Natural killer cell (primary cell): Measurements from ENCODE around the gene TRAF2. TPM values are rescaled to one million over a fixed set of nuclear protein-coding genes. Genes with fewer than 3 reads are reported as not detected.

Source experiments
- ATAC-seq, 3 donors: fragments of 150-1000 bp in 2 of 3; fragments of 200-7000 bp in 1 of 3; cut with Tn5 transposase; 1 replicate in 1 of 3; 2 replicates in 2 of 3; pipeline ENCODE4 v1.10.0; 2021; ENCODE audit warnings: mild to moderate bottlenecking in 2 of 3, moderate library complexity in 2 of 3
- DNase-seq, 2 donors: peaks; one replicate each; pipeline versions ENCODE4 v3.0.0 to v3.0.0-alpha.2; 2013 to 2021; ENCODE audit warnings: mixed read lengths in 1 of 2
- H3K27ac ChIP-seq: one replicate; pipeline ENCODE4 v1.5.1; 2013; ENCODE audit warnings: mild to moderate bottlenecking, low read length
- H3K27me3 ChIP-seq: one replicate; pipeline ENCODE4 v1.6.1; 2013; ENCODE audit warnings: low read length; ENCODE audit not compliant: control insufficient read depth, insufficient read depth
- H3K36me3 ChIP-seq: one replicate; pipeline ENCODE4 v1.6.1; 2013; ENCODE audit warnings: low read length; ENCODE audit not compliant: control insufficient read depth, insufficient read depth
- H3K4me1 ChIP-seq: one replicate; pipeline ENCODE4 v1.6.1; 2013; ENCODE audit warnings: low read length; ENCODE audit not compliant: control insufficient read depth, insufficient read depth
- H3K4me3 ChIP-seq: one replicate; pipeline ENCODE4 v1.5.1; 2013; ENCODE audit warnings: low read length
- H3K9me3 ChIP-seq: one replicate; pipeline ENCODE4 v1.6.1; 2013; ENCODE audit warnings: low read length; ENCODE audit not compliant: control insufficient read depth, insufficient read depth
- H3K27ac Mint-ChIP-seq, 2 donors: one replicate each; pipeline ENCODE4 v1.8.0; 2022; ENCODE audit warnings: mild to moderate bottlenecking in 2 of 2, mixed read lengths in 2 of 2, moderate library complexity in 1 of 2
- H3K27me3 Mint-ChIP-seq, 2 donors: one replicate each; pipeline ENCODE4 v1.8.0; 2022; ENCODE audit warnings: low read depth in 2 of 2, mixed read lengths in 2 of 2
- H3K36me3 Mint-ChIP-seq: one replicate; pipeline ENCODE4 v1.8.0; 2022; ENCODE audit warnings: mixed read lengths
- H3K4me1 Mint-ChIP-seq, 2 donors: one replicate each; pipeline ENCODE4 v1.8.0; 2022; ENCODE audit warnings: mixed read lengths in 2 of 2
- H3K4me3 Mint-ChIP-seq: one replicate; pipeline ENCODE4 v1.8.0; 2022; ENCODE audit warnings: mild to moderate bottlenecking, moderate library complexity, mixed read lengths
- H3K9me3 Mint-ChIP-seq, 2 donors: one replicate each; pipeline ENCODE4 v1.8.0; 2022; ENCODE audit warnings: mixed read lengths in 2 of 2
- WGBS: methylation state at CpG from one replicate; pipeline ENCODE4 v1.1.7; 2013; ENCODE audit warnings: missing lambda C conversion rate; ENCODE audit not compliant: insufficient coverage; 5-methylcytosine and 5-hydroxymethylcytosine counted together
- intact Hi-C: fragments of 100-400 bp; cut with micrococcal nuclease; formaldehyde crosslinking; loops from one replicate; pipeline ENCODE4 v1.14.2; 2022
- total RNA-seq, 4 donors: library from RNA; stranded (reverse); fragments of 120-200 nt in 1 of 4; gene quantifications; one replicate each; pipeline versions ENCODE4 v1.2.3 to v1.2.4, GENCODE V29; 2013 to 2022
- TF ChIP-seq, protein P1 (sequence below): fragments of 200-600 bp; IDR thresholded peaks from one replicate; pipeline ENCODE4 v1.8.0; 2022; ENCODE audit warnings: antibody characterized with exemption

The TRAF2 gene
- total RNA-seq, 3 donors from 2014 or later (not counting 1 experiment from before 2014, with no cell fraction given): 17.4 to 35.5 (median 25.0) TPM

DNA sequence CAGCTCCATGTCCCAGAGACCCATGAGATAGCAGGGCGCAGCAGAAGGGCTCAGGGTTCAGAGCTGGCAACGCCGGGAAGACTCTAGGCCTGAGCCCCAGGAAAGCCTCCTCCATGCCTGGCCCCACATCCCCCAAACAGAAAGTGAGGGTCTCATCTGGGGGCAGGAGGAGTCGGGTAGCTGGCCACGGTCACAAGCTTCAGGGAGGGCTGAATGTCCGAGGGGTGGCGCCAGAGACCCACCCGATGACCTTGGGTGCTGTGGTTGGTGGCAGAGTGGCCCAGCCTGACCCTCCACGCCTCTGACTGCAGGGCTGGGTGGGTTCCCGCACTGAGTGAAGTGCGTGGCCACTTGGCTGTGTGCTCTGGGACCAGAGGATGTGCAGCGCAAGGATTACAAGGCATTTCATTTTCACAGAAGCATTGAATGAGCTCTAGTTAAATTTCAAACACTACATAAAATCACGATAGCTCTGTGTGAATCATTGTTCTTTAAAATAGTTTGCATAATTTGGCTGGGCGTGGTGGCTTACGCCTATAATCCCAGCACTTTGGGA is 61.7 kb downstream of the TRAF2 start:
- ATAC-seq: no peak
- intact Hi-C loops: loop anchor here (2.0 kb wide), 2 partner anchors 45 to 87 kb away; partner anchors contain the start of gene PAXX
- H3K4me1 Mint-ChIP-seq: peaks cover 7 to 33% of the 10 kb centered on the region in 2 donors

DNA sequence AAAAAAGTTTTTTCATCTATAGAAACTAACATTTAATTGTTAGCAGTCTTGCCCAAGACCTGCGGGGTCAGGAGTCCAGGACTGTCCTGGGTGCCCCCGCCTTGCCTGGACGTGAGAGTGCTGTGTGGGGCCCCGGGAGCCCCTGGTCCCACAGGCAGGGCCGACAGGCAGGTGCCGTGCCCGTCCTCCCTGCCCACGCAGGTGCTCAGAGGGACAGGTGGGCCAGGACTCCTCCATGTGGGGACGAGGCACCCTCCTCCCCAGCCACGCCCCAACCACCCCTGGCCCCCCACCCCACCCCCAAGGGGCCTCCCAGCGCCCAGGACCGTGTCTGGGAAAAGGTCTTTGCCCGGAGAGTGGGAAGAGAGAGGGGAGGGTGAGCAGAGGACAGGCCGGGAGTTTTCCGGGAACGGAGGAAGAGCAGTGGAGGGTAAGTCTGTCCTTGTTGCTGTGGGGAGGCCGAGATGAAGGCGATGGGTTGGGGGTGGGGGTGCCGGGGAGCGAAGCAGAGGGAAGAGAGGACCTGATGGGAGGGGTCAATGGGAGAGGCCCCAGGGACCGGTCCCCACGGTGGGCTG is 63.0 kb downstream of the TRAF2 start:
- H3K4me3 Mint-ChIP-seq: peak overlapping the region; percentile 85
- H3K27ac Mint-ChIP-seq: peak overlapping the region; percentile 81 to 92
- H3K27me3 Mint-ChIP-seq: no peaks in the 10 kb centered on the region
- H3K27ac ChIP-seq: peak overlapping the region; percentile 83
- peak overlapping the region; percentile 75 for H3K4me3 ChIP-seq
- H3K27me3 ChIP-seq: no peaks in the 10 kb centered on the region
- H3K4me1 Mint-ChIP-seq: peaks cover 7 to 33% of the 10 kb centered on the region in 2 donors
- H3K9me3 Mint-ChIP-seq: no peaks in the 10 kb centered on the region
- no peaks in the 10 kb centered on the region for H3K9me3 ChIP-seq
- DNase-seq (no peak), ATAC-seq (no peak)
- 17% methylated on average over 16 of the region's 22 CpGs for WGBS
- H3K36me3 Mint-ChIP-seq: no peaks in the 10 kb centered on the region
- H3K4me1 ChIP-seq: peaks cover 53% of the 10 kb centered on the region
- H3K36me3 ChIP-seq: no peaks in the 10 kb centered on the region
- intact Hi-C loops: loop anchor here (2.0 kb wide), 2 partner anchors 43 to 85 kb away; partner anchors contain the start of gene PAXX
- TF ChIP-seq, protein P1, sequence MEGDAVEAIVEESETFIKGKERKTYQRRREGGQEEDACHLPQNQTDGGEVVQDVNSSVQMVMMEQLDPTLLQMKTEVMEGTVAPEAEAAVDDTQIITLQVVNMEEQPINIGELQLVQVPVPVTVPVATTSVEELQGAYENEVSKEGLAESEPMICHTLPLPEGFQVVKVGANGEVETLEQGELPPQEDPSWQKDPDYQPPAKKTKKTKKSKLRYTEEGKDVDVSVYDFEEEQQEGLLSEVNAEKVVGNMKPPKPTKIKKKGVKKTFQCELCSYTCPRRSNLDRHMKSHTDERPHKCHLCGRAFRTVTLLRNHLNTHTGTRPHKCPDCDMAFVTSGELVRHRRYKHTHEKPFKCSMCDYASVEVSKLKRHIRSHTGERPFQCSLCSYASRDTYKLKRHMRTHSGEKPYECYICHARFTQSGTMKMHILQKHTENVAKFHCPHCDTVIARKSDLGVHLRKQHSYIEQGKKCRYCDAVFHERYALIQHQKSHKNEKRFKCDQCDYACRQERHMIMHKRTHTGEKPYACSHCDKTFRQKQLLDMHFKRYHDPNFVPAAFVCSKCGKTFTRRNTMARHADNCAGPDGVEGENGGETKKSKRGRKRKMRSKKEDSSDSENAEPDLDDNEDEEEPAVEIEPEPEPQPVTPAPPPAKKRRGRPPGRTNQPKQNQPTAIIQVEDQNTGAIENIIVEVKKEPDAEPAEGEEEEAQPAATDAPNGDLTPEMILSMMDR: no peak

More for the DNA sequence above, 61.7 kb downstream of the TRAF2 start:
- Mint-ChIP-seq H3K9me3 (no peaks in the 10 kb centered on the region), H3K4me3 (peak overlapping the region; percentile 85), H3K27ac (peak overlapping the region; percentile 81 to 92), H3K27me3 (no peaks in the 10 kb centered on the region), H3K36me3 (no peaks in the 10 kb centered on the region)
- Histone ChIP-seq H3K27ac (peak overlapping the region; percentile 1), H3K4me3 (no peak overlapping the region), H3K27me3 (no peaks in the 10 kb centered on the region), H3K36me3 (no peaks in the 10 kb centered on the region), H3K9me3 (no peaks in the 10 kb centered on the region), H3K4me1 (peaks cover 63% of the 10 kb centered on the region)
- TF ChIP-seq, protein P1: peak; percentile 14
- peak in 1 of 2 donors; percentile 48 for DNase-seq
- 47% methylated on average over 15 of the region's 15 CpGs for whole genome bisulfite sequencing

GRCh38 chr9:136949817-136950655 is 63.7 kb downstream of the TRAF2 start:
- ATAC-seq: peak; percentile 95 to 96 (median 95)
- Histone ChIP-seq H3K4me1 (peaks cover 50% of the 10 kb centered on the region), H3K4me3 (peak overlapping the region; percentile 75), H3K9me3 (no peaks in the 10 kb centered on the region), H3K27ac (peak overlapping the region; percentile 83), H3K36me3 (no peaks in the 10 kb centered on the region), H3K27me3 (no peaks in the 10 kb centered on the region)
- H3K36me3 Mint-ChIP-seq: no peaks in the 10 kb centered on the region
- 8% methylated on average over 63 of the region's 63 CpGs for WGBS
- H3K4me3 Mint-ChIP-seq: peak overlapping the region; percentile 93
- no peaks in the 10 kb centered on the region for H3K27me3 Mint-ChIP-seq
- no peaks in the 10 kb centered on the region for H3K9me3 Mint-ChIP-seq
- peak overlapping the region; percentile 81 to 92 for H3K27ac Mint-ChIP-seq
- peaks cover 1 to 34% of the 10 kb centered on the region in 2 donors for H3K4me1 Mint-ChIP-seq
- intact Hi-C loops: loop anchor here (2.0 kb wide), 2 partner anchors 43 to 85 kb away; partner anchors contain the start of gene PAXX
- peak; percentile 97 for DNase-seq
- TF ChIP-seq, protein P1: peak; percentile 28
